Fibroblast of pulmonary artery (primary cell): Measurements from ENCODE around the gene QSOX2.

Source experiments
- DNase-seq: peaks from one replicate; pipeline ENCODE4 v3.0.0-alpha.2; 2010; ENCODE audit warnings: low read depth
- H3K4me3 ChIP-seq: replicated peaks from 2 replicates; pipeline ENCODE4 v1.5.1; 2011; ENCODE audit warnings: low read depth, mild to moderate bottlenecking, control low read depth, low read length, moderate library complexity
- CTCF ChIP-seq: IDR thresholded peaks from 2 replicates; pipeline ENCODE4 v1.5.1; 2011; ENCODE audit warnings: mild to moderate bottlenecking, control low read depth, low read length, inconsistent platforms; ENCODE audit errors: missing control alignments

Gene QSOX2

GRCh38 chr9:136248951-136249876 lies 3.6 kb upstream of the QSOX2 start:
- no peak for TF ChIP-seq CTCF
- H3K4me3 ChIP-seq: no peak overlapping the region
- DNase-seq: no peak

- no peak overlapping the region for H3K4me3 ChIP-seq
- no peak for TF ChIP-seq CTCF
- DNase-seq: no peak
Observed at GRCh38 chr9:136247947-136248637, 2.5 kb upstream of the QSOX2 start.

DNA sequence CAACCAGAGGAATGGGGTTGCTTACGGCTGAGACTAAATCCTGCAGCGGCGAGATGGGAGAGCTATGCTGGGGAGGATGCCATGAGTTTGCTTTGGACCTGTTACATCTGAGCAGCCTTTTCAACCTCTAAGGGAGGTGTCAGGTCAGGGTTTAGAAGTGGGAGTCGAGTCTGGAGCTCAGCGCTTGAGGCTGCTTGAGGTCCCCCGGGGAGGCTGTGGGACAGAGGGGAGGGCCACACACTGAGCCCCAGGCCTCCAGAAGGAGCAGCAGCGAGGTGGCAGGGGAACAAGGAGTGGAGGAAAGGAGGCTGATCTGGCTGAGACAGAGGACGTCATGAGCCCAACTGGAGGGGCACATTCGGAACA lies 1.9 kb upstream of the QSOX2 start:
- no peak overlapping the region for H3K4me3 ChIP-seq
- no peak for TF ChIP-seq CTCF
- DNase-seq: no peak

- no peak overlapping the region for H3K4me3 ChIP-seq
- TF ChIP-seq CTCF: no peak
- no peak for DNase-seq
Observed at GRCh38 chr9:136246849-136247550, 1.4 kb upstream of the QSOX2 start.

DNA sequence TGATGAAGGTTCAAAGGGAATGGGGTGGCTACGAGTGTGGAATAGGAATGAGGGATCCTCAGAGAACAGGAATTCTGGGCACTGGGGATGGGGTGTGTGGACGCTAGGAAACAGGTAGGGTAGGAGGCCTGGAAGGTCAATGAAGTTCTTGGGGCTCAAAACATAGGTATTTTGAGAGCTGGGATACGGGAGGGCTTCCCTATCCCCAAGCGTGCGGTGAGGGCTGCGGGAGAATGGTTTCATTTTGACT lies 718 bp downstream of the QSOX2 start:
- DNase-seq: no peak
- peak overlapping the region; percentile 68 for H3K4me3 ChIP-seq
- TF ChIP-seq CTCF: no peak

- no peak for TF ChIP-seq CTCF
- DNase-seq: no peak
- peak overlapping the region; percentile 68 for H3K4me3 ChIP-seq
Observed at GRCh38 chr9:136244122-136244968, 1.3 kb downstream of the QSOX2 start.
